Endodermal cell (in vitro differentiated cells): ENCODE data around the gene RRP9. TPM values are rescaled to one million over a fixed set of nuclear protein-coding genes. Genes with fewer than 3 reads are reported as not detected.

ENCODE experiments used
- DNase-seq: peaks from one replicate; pipeline ENCODE4 v3.0.0-alpha.2; 2017
- H3K27ac ChIP-seq: 2 replicates; pipeline ENCODE4 v1.5.1; 2013; ENCODE audit warnings: mild to moderate bottlenecking, low read depth, low read length, moderate library complexity
- H3K27me3 ChIP-seq: 2 replicates; pipeline ENCODE4 v1.6.1; 2013; ENCODE audit warnings: mild to moderate bottlenecking, low read length, moderate library complexity; ENCODE audit not compliant: insufficient read depth, control insufficient read depth, poor library complexity, severe bottlenecking
- H3K36me3 ChIP-seq: 2 replicates; pipeline ENCODE4 v1.7.0; 2013; ENCODE audit warnings: mild to moderate bottlenecking, low read length, moderate library complexity; ENCODE audit not compliant: control insufficient read depth, insufficient read depth
- H3K4me1 ChIP-seq: one replicate; pipeline ENCODE4 v1.7.0; 2013; ENCODE audit warnings: low read length; ENCODE audit not compliant: control insufficient read depth, insufficient read depth
- H3K4me3 ChIP-seq: 2 replicates; pipeline ENCODE4 v1.5.1; 2013; ENCODE audit warnings: mild to moderate bottlenecking, low read length, moderate library complexity
- H3K9ac ChIP-seq: 2 replicates; pipeline ENCODE4 v1.6.1; 2013; ENCODE audit warnings: mild to moderate bottlenecking, low read length, moderate library complexity; ENCODE audit not compliant: poor library complexity, severe bottlenecking; ENCODE audit errors: extremely low read depth
- H3K9me3 ChIP-seq: 2 replicates; pipeline ENCODE4 v1.6.1; 2013; ENCODE audit warnings: mild to moderate bottlenecking, low read length, moderate library complexity; ENCODE audit not compliant: control insufficient read depth
- H3K27ac Mint-ChIP-seq: 2 replicates; pipeline ENCODE4 v1.8.0; 2020; ENCODE audit warnings: mixed read lengths
- H3K27me3 Mint-ChIP-seq: 2 replicates; pipeline ENCODE4 v1.8.0; 2021; ENCODE audit warnings: mild to moderate bottlenecking, mixed read lengths; ENCODE audit not compliant: insufficient read depth
- H3K36me3 Mint-ChIP-seq: 2 replicates; pipeline ENCODE4 v1.8.0; 2020; ENCODE audit warnings: low read depth, mixed read lengths
- H3K4me1 Mint-ChIP-seq: 2 replicates; pipeline ENCODE4 v1.8.0; 2020; ENCODE audit warnings: mixed read lengths
- H3K4me3 Mint-ChIP-seq: 2 replicates; pipeline ENCODE4 v1.8.0; 2020; ENCODE audit warnings: mild to moderate bottlenecking, moderate library complexity, mixed read lengths
- H3K9me3 Mint-ChIP-seq: 2 replicates; pipeline ENCODE4 v1.8.0; 2020; ENCODE audit warnings: mild to moderate bottlenecking, mixed read lengths
- CTCF ChIP-seq: fragments of 200-600 bp; sonication (generic); conservative IDR thresholded peaks from 2 replicates; pipeline ENCODE4 v1.5.0; 2021; ENCODE audit warnings: antibody characterized with exemption, mild to moderate bottlenecking
- WGBS, 2 experiments: methylation state at CpG; one replicate each; pipeline versions ENCODE4 v1.1.5 to v1.1.7; 2013; ENCODE audit warnings: missing lambda C conversion rate in 2 of 2, mixed read lengths in 1 of 2; ENCODE audit not compliant: insufficient coverage in 1 of 2, insufficient read length in 1 of 2; 5-methylcytosine and 5-hydroxymethylcytosine counted together
- total RNA-seq, 2 donors: library from RNA; stranded (reverse); fragmentation: NEBNext Ultra II Directional in 1 of 2; extraction: Animal tissue kit (Norgen Biotek cat#: 25700) in 1 of 2; gene quantifications; 2 replicates in 1 of 2; 3 replicates in 1 of 2; pipeline ENCODE4 v1.2.1, GENCODE V29; 2021

The RRP9 gene
- total RNA-seq, 2 donors from 2014 or later = 38.6 to 89.3 TPM

GRCh38 chr3:51982352-51982837 is 40.7 kb upstream of the RRP9 start:
- H3K4me3 ChIP-seq = peak overlapping the region; percentile 88
- 13 to 19% methylated on average over 3 to 4 of the region's 4 CpGs for WGBS, 2 experiments
- no peaks in the 10 kb centered on the region for H3K9me3 ChIP-seq
- Mint-ChIP-seq H3K36me3 (peaks cover 5% of the 10 kb centered on the region), H3K4me1 (peaks cover 8% of the 10 kb centered on the region), H3K27me3 (no peaks in the 10 kb centered on the region), H3K9me3 (no peaks in the 10 kb centered on the region), H3K27ac (peak overlapping the region; percentile 91), H3K4me3 (peak overlapping the region; percentile 69)
- H3K36me3 ChIP-seq = no peaks in the 10 kb centered on the region
- H3K27me3 ChIP-seq = no peaks in the 10 kb centered on the region
- H3K27ac ChIP-seq = peak overlapping the region; percentile 10
- DNase-seq = peak; percentile 88
- peaks cover 8% of the 10 kb centered on the region for H3K4me1 ChIP-seq
- TF ChIP-seq CTCF = peak; percentile 89
- H3K9ac ChIP-seq = peak overlapping the region; percentile 76

- Histone ChIP-seq H3K27ac (no peak overlapping the region), H3K9me3 (no peaks in the 10 kb centered on the region), H3K36me3 (no peaks in the 10 kb centered on the region), H3K4me1 (peaks cover 8% of the 10 kb centered on the region), H3K9ac (no peak overlapping the region), H3K27me3 (no peaks in the 10 kb centered on the region), H3K4me3 (no peak overlapping the region)
- Mint-ChIP-seq H3K36me3 (peaks cover 5% of the 10 kb centered on the region), H3K27ac (no peak overlapping the region), H3K27me3 (peaks cover 16% of the 10 kb centered on the region), H3K4me1 (peaks cover 13% of the 10 kb centered on the region), H3K9me3 (no peaks in the 10 kb centered on the region), H3K4me3 (no peak overlapping the region)
- WGBS, 2 experiments = 96 to 100% methylated on average over 6 to 10 of the region's 10 CpGs
- no peak for DNase-seq
- no peak for TF ChIP-seq CTCF
Measured at GRCh38 chr3:51980253-51980652, 38.5 kb upstream of the RRP9 start.

GRCh38 chr3:51978143-51978502 is 36.4 kb upstream of the RRP9 start:
- H3K4me3 Mint-ChIP-seq = no peak overlapping the region
- H3K27ac ChIP-seq = no peak overlapping the region
- no peak for DNase-seq
- no peak overlapping the region for H3K27ac Mint-ChIP-seq
- peaks cover 17% of the 10 kb centered on the region for H3K27me3 Mint-ChIP-seq
- no peak for TF ChIP-seq CTCF
- H3K27me3 ChIP-seq = no peaks in the 10 kb centered on the region
- WGBS, 2 experiments = 83 to 84% methylated on average over 4 of the region's 4 CpGs
- no peaks in the 10 kb centered on the region for H3K9me3 Mint-ChIP-seq
- H3K36me3 Mint-ChIP-seq = peaks cover 5% of the 10 kb centered on the region
- no peak overlapping the region for H3K9ac ChIP-seq
- peaks cover 3% of the 10 kb centered on the region for H3K4me1 ChIP-seq
- H3K4me1 Mint-ChIP-seq = peaks cover 14% of the 10 kb centered on the region
- H3K36me3 ChIP-seq = no peaks in the 10 kb centered on the region
- H3K4me3 ChIP-seq = no peak overlapping the region
- no peaks in the 10 kb centered on the region for H3K9me3 ChIP-seq
